ENCODE results near the gene FOXN1.
"Not testable (repeated sequence)": the region's sequence is repeated elsewhere in the genome, so short reads cannot be mapped to it uniquely, and the experiment has no call there.

The FOXN1 gene

DNA sequence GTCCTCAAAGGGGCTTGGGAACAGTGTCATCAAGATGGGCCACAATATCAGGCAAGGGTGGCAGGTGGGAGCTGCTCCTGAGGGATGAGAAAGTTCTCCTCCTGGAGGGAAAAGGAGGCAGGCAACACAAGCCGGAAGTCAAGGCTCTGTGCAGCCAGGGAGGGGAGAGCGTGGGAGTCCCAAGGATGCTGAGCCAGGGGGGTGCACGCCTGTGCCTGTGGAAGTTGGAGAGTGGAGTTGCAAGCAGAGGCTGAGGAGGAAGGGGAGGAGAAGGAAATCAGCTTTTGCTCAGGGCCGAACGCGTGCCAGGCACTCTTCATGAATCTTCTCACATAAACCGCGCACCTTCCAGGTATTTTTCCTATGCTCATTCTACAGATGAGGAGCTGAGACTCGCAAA, 40.1 kb upstream of the FOXN1 start:
- Histone ChIP-seq H3K27ac (ENCODE audit: low read depth, low read length) (no peak overlapping the region), H3F3A (ENCODE audit: insufficient read depth) (no peaks in the 10 kb centered on the region)
- TF ChIP-seq, protein P1, sequence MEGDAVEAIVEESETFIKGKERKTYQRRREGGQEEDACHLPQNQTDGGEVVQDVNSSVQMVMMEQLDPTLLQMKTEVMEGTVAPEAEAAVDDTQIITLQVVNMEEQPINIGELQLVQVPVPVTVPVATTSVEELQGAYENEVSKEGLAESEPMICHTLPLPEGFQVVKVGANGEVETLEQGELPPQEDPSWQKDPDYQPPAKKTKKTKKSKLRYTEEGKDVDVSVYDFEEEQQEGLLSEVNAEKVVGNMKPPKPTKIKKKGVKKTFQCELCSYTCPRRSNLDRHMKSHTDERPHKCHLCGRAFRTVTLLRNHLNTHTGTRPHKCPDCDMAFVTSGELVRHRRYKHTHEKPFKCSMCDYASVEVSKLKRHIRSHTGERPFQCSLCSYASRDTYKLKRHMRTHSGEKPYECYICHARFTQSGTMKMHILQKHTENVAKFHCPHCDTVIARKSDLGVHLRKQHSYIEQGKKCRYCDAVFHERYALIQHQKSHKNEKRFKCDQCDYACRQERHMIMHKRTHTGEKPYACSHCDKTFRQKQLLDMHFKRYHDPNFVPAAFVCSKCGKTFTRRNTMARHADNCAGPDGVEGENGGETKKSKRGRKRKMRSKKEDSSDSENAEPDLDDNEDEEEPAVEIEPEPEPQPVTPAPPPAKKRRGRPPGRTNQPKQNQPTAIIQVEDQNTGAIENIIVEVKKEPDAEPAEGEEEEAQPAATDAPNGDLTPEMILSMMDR (IDR thresholded peaks at IDR 0.05; ENCODE audit: insufficient read depth, low read length, poor library complexity, severe bottlenecking): no peak
- TF ChIP-seq EZH2phosphoT487 (conservative IDR thresholded peaks at IDR 0.05; ENCODE audit: low read length): no peak

DNA sequence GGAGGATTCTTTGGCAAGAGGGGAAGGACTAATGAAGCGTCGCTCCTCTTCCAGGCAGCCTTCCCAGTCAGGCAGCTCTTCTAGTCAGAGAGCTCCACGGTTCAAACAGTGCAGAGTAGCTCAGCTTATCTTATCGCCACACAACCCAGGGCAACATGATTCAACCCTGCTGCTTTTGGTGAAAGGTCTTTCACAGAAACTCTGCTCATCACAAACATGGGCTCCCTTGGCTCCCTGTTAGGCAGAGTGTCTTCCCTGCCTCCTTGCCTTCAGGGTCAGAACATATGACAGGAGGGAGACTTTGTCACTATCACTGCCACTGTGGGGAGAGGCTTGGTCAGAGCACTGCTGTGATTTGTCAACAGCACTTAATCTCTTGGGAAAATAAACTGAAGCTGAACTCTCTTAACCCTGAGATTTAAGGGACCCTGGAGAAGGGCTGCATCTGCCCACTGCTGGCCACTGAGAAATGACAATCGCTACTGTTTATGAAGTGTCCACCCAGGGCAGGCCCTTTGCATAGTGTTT, 39.6 kb upstream of the FOXN1 start:
- Histone ChIP-seq H3K79me2 (ENCODE audit: insufficient read depth, low read length) (no peaks in the 10 kb centered on the region), H4K20me1 (ENCODE audit: low read depth, low read length) (no peaks in the 10 kb centered on the region), H2AFZ (ENCODE audit: low read depth, low read length, severe bottlenecking) (no peak overlapping the region), H3K27me3 (ENCODE audit: low read length) (no peaks in the 10 kb centered on the region), H3K27ac (ENCODE audit: low read depth, low read length) (no peak overlapping the region), H3K9me3 (ENCODE audit: insufficient read depth, low read length) (no peaks in the 10 kb centered on the region), H3F3A (ENCODE audit: insufficient read depth) (no peaks in the 10 kb centered on the region), H3K4me2 (ENCODE audit: low read depth, low read length, poor library complexity, severe bottlenecking) (no peak overlapping the region), H3K4me3 (ENCODE audit: insufficient read depth, low read length, poor library complexity, severe bottlenecking) (no peak overlapping the region), H3K9ac (ENCODE audit: low read length) (no peak overlapping the region), H3K36me3 (ENCODE audit: low read length) (no peaks in the 10 kb centered on the region), H3K9me2 (replicated peaks; ENCODE audit: insufficient read depth, low read length) (no peaks in the 10 kb centered on the region)
- TF ChIP-seq, protein P1 (IDR thresholded peaks at IDR 0.05; ENCODE audit: insufficient read depth, low read length, poor library complexity, severe bottlenecking): no peak
- no peak for TF ChIP-seq EZH2phosphoT487 (conservative IDR thresholded peaks at IDR 0.05; ENCODE audit: low read length)

More for the DNA sequence above, 40.1 kb upstream of the FOXN1 start:
- H4K20me1 ChIP-seq (ENCODE audit: low read depth, low read length): no peaks in the 10 kb centered on the region
- H3K9me2 ChIP-seq (replicated peaks; ENCODE audit: insufficient read depth, low read length): no peaks in the 10 kb centered on the region
- no peaks in the 10 kb centered on the region for H3K79me2 ChIP-seq (ENCODE audit: insufficient read depth, low read length)
- H3K9ac ChIP-seq (ENCODE audit: low read length): no peak overlapping the region
- no peaks in the 10 kb centered on the region for H3K36me3 ChIP-seq (ENCODE audit: low read length)
- H3K9me3 ChIP-seq (ENCODE audit: insufficient read depth, low read length): no peaks in the 10 kb centered on the region
- H2AFZ ChIP-seq (ENCODE audit: low read depth, low read length, severe bottlenecking): no peak overlapping the region
- no peaks in the 10 kb centered on the region for H3K27me3 ChIP-seq (ENCODE audit: low read length)
- no peak overlapping the region for H3K4me2 ChIP-seq (ENCODE audit: low read depth, low read length, poor library complexity, severe bottlenecking)
- no peak overlapping the region for H3K4me3 ChIP-seq (ENCODE audit: insufficient read depth, low read length, poor library complexity, severe bottlenecking)

- Histone ChIP-seq H3K27ac (ENCODE audit: low read depth, low read length) (no peak overlapping the region), H3K9me3 (ENCODE audit: insufficient read depth, low read length) (no peaks in the 10 kb centered on the region), H3K79me2 (ENCODE audit: insufficient read depth, low read length) (no peaks in the 10 kb centered on the region), H3K4me2 (ENCODE audit: low read depth, low read length, poor library complexity, severe bottlenecking) (no peak overlapping the region), H3K9me2 (replicated peaks; ENCODE audit: insufficient read depth, low read length) (no peaks in the 10 kb centered on the region), H3K27me3 (ENCODE audit: low read length) (no peaks in the 10 kb centered on the region), H2AFZ (ENCODE audit: low read depth, low read length, severe bottlenecking) (no peak overlapping the region), H3F3A (ENCODE audit: insufficient read depth) (no peaks in the 10 kb centered on the region), H4K20me1 (ENCODE audit: low read depth, low read length) (no peaks in the 10 kb centered on the region), H3K36me3 (ENCODE audit: low read length) (no peaks in the 10 kb centered on the region), H3K9ac (ENCODE audit: low read length) (no peak overlapping the region), H3K4me3 (ENCODE audit: insufficient read depth, low read length, poor library complexity, severe bottlenecking) (no peak overlapping the region)
- TF ChIP-seq, protein P1 (IDR thresholded peaks at IDR 0.05; ENCODE audit: insufficient read depth, low read length, poor library complexity, severe bottlenecking): no peak
- TF ChIP-seq EZH2phosphoT487 (conservative IDR thresholded peaks at IDR 0.05; ENCODE audit: low read length): no peak
These were observed 38.6 kb upstream of the FOXN1 start for GRCh38 chr17:28467456-28468025.

DNA sequence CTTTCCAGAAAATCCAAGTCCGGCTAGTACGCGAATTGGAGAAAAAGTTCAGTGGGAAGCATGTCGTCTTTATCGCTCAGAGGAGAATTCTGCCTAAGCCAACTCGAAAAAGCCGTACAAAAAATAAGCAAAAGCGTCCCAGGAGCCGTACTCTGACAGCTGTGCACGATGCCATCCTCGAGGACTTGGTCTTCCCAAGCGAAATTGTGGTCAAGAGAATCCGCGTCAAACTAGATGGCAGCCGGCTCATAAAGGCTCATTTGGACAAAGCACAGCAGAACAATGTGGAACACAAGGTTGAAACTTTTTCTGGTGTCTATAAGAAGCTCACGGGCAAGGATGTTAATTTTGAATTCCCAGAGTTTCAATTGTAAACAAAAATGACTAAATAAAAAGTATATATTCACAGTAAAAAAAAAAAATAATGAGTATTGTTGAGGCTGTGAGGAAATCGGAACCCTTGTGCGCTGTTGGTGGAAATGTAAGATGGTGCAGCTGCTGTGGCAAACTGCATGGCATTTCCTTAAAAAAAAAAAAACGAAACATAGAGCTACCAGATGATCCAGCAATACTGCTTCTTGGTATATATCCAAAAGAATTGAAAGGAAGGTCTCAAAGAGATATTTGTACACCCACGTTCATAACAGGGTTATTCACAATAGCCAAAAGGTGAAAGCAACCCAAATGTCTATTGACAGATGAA, 38.0 kb upstream of the FOXN1 start:
- not testable (repeated sequence) for H3K9me3 ChIP-seq (ENCODE audit: insufficient read depth, low read length); H3K27ac ChIP-seq (ENCODE audit: low read depth, low read length); H3K79me2 ChIP-seq (ENCODE audit: insufficient read depth, low read length); H3K4me2 ChIP-seq (ENCODE audit: low read depth, low read length, poor library complexity, severe bottlenecking); H3F3A ChIP-seq (ENCODE audit: insufficient read depth); H3K4me3 ChIP-seq (ENCODE audit: insufficient read depth, low read length, poor library complexity, severe bottlenecking); H4K20me1 ChIP-seq (ENCODE audit: low read depth, low read length); H2AFZ ChIP-seq (ENCODE audit: low read depth, low read length, severe bottlenecking); H3K9ac ChIP-seq (ENCODE audit: low read length); H3K9me2 ChIP-seq (replicated peaks; ENCODE audit: insufficient read depth, low read length); H3K27me3 ChIP-seq (ENCODE audit: low read length); H3K36me3 ChIP-seq (ENCODE audit: low read length)
